ENCODE data around the gene MCF2L. TPM values are rescaled to one million over a fixed set of nuclear protein-coding genes. Genes with fewer than 3 reads are reported as not detected.

Gene MCF2L
- total RNA-seq, 1 donor from 2014 or later = 41.2 TPM

- Histone ChIP-seq H3K4me1 (peaks cover 61% of the 10 kb centered on the region), H3K27ac (replicated peaks) (peak overlapping the region; percentile 16), H3K4me3 (no peak overlapping the region), H3K9me3 (replicated peaks) (peaks cover 5% of the 10 kb centered on the region), H3K27me3 (ENCODE audit: low read depth) (peaks cover 25% of the 10 kb centered on the region), H3K36me3 (no peaks in the 10 kb centered on the region)
- TF ChIP-seq CTCF (IDR thresholded peaks at IDR 0.05; ENCODE audit: borderline replicate concordance) = no peak
- DNase-seq = no peak
- intact Hi-C loops (cut with micrococcal nuclease) = no loop called here
These were observed 2.2 kb upstream of the MCF2L start for GRCh38 chr13:112966776-112967175.

- H3K27ac ChIP-seq (replicated peaks) = peak overlapping the region; percentile 88
- DNase-seq = no peak
These were observed 1.2 kb upstream of the MCF2L start for GRCh38 chr13:112967686-112968379.

GRCh38 chr13:112968380-112968909, 569 bp upstream of the MCF2L start:
- Histone ChIP-seq H3K27ac (replicated peaks) (peak overlapping the region; percentile 88), H3K27me3 (ENCODE audit: low read depth) (peaks cover 25% of the 10 kb centered on the region), H3K9me3 (replicated peaks) (peaks cover 5% of the 10 kb centered on the region), H3K4me1 (peaks cover 62% of the 10 kb centered on the region), H3K36me3 (no peaks in the 10 kb centered on the region), H3K4me3 (peak overlapping the region; percentile 73)
- peak; percentile 55 for DNase-seq
- peak; percentile 27 for TF ChIP-seq CTCF (IDR thresholded peaks at IDR 0.05; ENCODE audit: borderline replicate concordance)
- intact Hi-C loops (cut with micrococcal nuclease) = no loop called here

More at GRCh38 chr13:112967686-112968379, 1.2 kb upstream of the MCF2L start:
- H3K4me3 ChIP-seq = peak overlapping the region; percentile 73
- H3K4me1 ChIP-seq = peaks cover 60% of the 10 kb centered on the region
- peaks cover 25% of the 10 kb centered on the region for H3K27me3 ChIP-seq (ENCODE audit: low read depth)
- H3K36me3 ChIP-seq = no peaks in the 10 kb centered on the region
- H3K9me3 ChIP-seq (replicated peaks) = peaks cover 5% of the 10 kb centered on the region
- intact Hi-C loops (cut with micrococcal nuclease) = no loop called here
- TF ChIP-seq CTCF (IDR thresholded peaks at IDR 0.05; ENCODE audit: borderline replicate concordance) = no peak

- TF ChIP-seq CTCF (IDR thresholded peaks at IDR 0.05; ENCODE audit: borderline replicate concordance) = no peak
- H3K9me3 ChIP-seq (replicated peaks) = peaks cover 5% of the 10 kb centered on the region
- peaks cover 25% of the 10 kb centered on the region for H3K27me3 ChIP-seq (ENCODE audit: low read depth)
- intact Hi-C loops (cut with micrococcal nuclease) = no loop called here
- peak overlapping the region; percentile 88 for H3K27ac ChIP-seq (replicated peaks)
- no peaks in the 10 kb centered on the region for H3K36me3 ChIP-seq
- no peak for DNase-seq
- peaks cover 52% of the 10 kb centered on the region for H3K4me1 ChIP-seq
- H3K4me3 ChIP-seq = peak overlapping the region; percentile 73
These were observed 801 bp downstream of the MCF2L start for GRCh38 chr13:112969692-112970338.

GRCh38 chr13:112970552-112971287, 1.7 kb downstream of the MCF2L start:
- no peak for DNase-seq
- Histone ChIP-seq H3K4me1 (peaks cover 45% of the 10 kb centered on the region), H3K36me3 (no peaks in the 10 kb centered on the region), H3K4me3 (peak overlapping the region; percentile 73), H3K27ac (replicated peaks) (peak overlapping the region; percentile 88), H3K9me3 (replicated peaks) (peaks cover 5% of the 10 kb centered on the region), H3K27me3 (ENCODE audit: low read depth) (peaks cover 25% of the 10 kb centered on the region)
- intact Hi-C loops (cut with micrococcal nuclease) = no loop called here
- no peak for TF ChIP-seq CTCF (IDR thresholded peaks at IDR 0.05; ENCODE audit: borderline replicate concordance)
